GM12878 (cell line): Measurements from ENCODE around the gene TGFB1I1. TPM values are rescaled to one million over a fixed set of nuclear protein-coding genes. Genes with fewer than 3 reads are reported as not detected.
A peak's percentile ranks its signal among the peaks of the same experiment; 100 is the strongest.

Source experiments
- CREM ChIP-seq: IDR thresholded peaks from 2 replicates; pipeline ENCODE4 v1.6.1; 2014; ENCODE audit warnings: antibody characterized with exemption, low read depth
- ESRRA ChIP-seq: IDR thresholded peaks from 2 replicates; pipeline ENCODE4 v1.6.1; 2012; ENCODE audit warnings: mild to moderate bottlenecking, low read length, improper control_type of control experiment
- MXI1 ChIP-seq: fragments of 150-350 bp; IDR thresholded peaks from 2 replicates; pipeline ENCODE4 v1.6.1; 2011; ENCODE audit warnings: low read depth, mild to moderate bottlenecking, inconsistent platforms, low read length, improper control_type of control experiment
- NBN ChIP-seq: fragments of 450-650 bp; IDR thresholded peaks from 2 replicates; pipeline ENCODE4 v1.6.1; 2016
- NR2C1 ChIP-seq: fragments of 450-650 bp; IDR thresholded peaks from 2 replicates; pipeline ENCODE4 v1.6.1; 2017; ENCODE audit warnings: antibody characterized with exemption, mild to moderate bottlenecking, moderate library complexity
- ZNF384 ChIP-seq: IDR thresholded peaks from 2 replicates; pipeline ENCODE4 v1.6.1; 2012; ENCODE audit warnings: low read depth, mild to moderate bottlenecking, low read length, improper control_type of control experiment, borderline replicate concordance
- ZNF622 ChIP-seq: fragments of 450-650 bp; IDR thresholded peaks from 2 replicates; pipeline ENCODE4 v1.6.1; 2017; ENCODE audit warnings: mild to moderate bottlenecking, inconsistent platforms
- polyA plus RNA-seq, 11 experiments: library from polyadenylated mRNA; depleted of rRNA in 4 of 11; unstranded in 6 of 11; stranded (reverse) in 5 of 11; fragments of >200 nt; fragmentation: Nextera tagmentation in 4 of 11; fragmentation: Illumina TruSeq in 1 of 11; extraction: Ambion mirVana in 4 of 11; extraction: Trizol in 1 of 11; gene quantifications; 1 replicate in 1 of 11; 2 replicates in 10 of 11; pipeline versions ENCODE4 v1.2.1 to v1.2.3, GENCODE V29; 2011 to 2016; ENCODE audit warnings: inconsistent platforms in 2 of 11, missing spikeins in 2 of 11, low read depth in 1 of 11
- total RNA-seq, 4 experiments: library from RNA; depleted of rRNA in 3 of 4; stranded (reverse); fragments of >200 nt in 3 of 4; fragmentation: Illumina TruSeq in 1 of 4; extraction: Trizol in 1 of 4; gene quantifications; 2 replicates each; pipeline versions ENCODE4 v1.2.1 to v1.2.3, GENCODE V29; 2013 to 2021
- TF ChIP-seq, protein P1 (sequence below): IDR thresholded peaks from 2 replicates; pipeline ENCODE4 v1.6.1; 2012; ENCODE audit warnings: mild to moderate bottlenecking, low read depth, low read length
- TF ChIP-seq, protein P2 (sequence below): fragments of 450-650 bp; IDR thresholded peaks from 2 replicates; pipeline ENCODE4 v1.6.1; 2018; ENCODE audit warnings: mild to moderate bottlenecking, low read depth, moderate library complexity; ENCODE audit not compliant: partially characterized antibody
- TF ChIP-seq, protein P3 (sequence below): fragments of 450-650 bp; IDR thresholded peaks from 2 replicates; pipeline ENCODE4 v1.6.1; 2016; ENCODE audit warnings: mild to moderate bottlenecking
- TF ChIP-seq, protein P4 (sequence below): IDR thresholded peaks from 2 replicates; pipeline ENCODE4 v1.6.1; 2011; ENCODE audit warnings: low read depth, low read length, improper control_type of control experiment, borderline replicate concordance
- TF ChIP-seq, protein P5 (sequence below): IDR thresholded peaks from 2 replicates; pipeline ENCODE4 v1.6.1; 2011; ENCODE audit warnings: borderline replicate concordance, low read depth, mild to moderate bottlenecking, moderate library complexity, low read length; ENCODE audit not compliant: insufficient read depth, poor library complexity, severe bottlenecking

The TGFB1I1 gene
- total and polyA plus RNA-seq, 10 of the 15 experiments (the other 5 are each of a cell fraction or from before 2014, with no cell fraction given) = 0.13 to 2.3 (median 0.41) TPM; not detected in 2

DNA sequence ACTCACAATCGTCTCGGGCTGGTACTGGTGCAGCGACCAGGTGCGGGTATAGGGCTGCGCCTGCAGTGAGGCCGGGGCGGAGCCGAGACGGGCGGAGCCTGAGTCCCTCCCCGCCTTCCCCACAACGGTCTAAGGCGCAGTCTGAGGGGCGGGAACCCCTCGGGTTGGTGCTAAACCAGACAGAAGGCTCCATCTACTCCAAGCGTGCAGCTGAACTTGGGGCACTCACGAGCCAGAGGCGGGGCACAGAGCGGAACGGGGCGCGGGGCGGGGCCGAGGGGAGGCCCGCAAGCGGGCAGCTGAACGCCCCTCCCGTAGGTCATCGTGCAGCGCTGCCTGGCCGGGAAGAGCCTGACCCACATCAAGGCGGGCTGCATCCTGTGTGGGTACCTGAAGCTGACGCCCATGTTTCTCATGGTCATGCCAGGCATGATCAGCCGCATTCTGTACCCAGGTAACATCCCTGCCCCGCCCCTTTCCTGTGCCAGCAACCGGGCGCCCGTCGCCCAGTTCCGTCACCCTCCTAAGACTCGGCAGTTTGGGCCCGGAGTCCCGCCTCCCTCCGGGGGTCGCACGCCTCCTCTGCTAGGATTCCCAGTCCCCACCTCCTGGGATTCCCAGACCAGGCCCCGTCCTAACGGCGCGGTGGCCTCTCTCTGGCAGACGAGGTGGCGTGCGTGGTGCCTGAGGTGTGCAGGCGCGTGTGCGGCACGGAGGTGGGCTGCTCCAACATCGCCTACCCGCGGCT lies 15.9 kb downstream of the TGFB1I1 start (continued):
- TF ChIP-seq, protein P1, sequence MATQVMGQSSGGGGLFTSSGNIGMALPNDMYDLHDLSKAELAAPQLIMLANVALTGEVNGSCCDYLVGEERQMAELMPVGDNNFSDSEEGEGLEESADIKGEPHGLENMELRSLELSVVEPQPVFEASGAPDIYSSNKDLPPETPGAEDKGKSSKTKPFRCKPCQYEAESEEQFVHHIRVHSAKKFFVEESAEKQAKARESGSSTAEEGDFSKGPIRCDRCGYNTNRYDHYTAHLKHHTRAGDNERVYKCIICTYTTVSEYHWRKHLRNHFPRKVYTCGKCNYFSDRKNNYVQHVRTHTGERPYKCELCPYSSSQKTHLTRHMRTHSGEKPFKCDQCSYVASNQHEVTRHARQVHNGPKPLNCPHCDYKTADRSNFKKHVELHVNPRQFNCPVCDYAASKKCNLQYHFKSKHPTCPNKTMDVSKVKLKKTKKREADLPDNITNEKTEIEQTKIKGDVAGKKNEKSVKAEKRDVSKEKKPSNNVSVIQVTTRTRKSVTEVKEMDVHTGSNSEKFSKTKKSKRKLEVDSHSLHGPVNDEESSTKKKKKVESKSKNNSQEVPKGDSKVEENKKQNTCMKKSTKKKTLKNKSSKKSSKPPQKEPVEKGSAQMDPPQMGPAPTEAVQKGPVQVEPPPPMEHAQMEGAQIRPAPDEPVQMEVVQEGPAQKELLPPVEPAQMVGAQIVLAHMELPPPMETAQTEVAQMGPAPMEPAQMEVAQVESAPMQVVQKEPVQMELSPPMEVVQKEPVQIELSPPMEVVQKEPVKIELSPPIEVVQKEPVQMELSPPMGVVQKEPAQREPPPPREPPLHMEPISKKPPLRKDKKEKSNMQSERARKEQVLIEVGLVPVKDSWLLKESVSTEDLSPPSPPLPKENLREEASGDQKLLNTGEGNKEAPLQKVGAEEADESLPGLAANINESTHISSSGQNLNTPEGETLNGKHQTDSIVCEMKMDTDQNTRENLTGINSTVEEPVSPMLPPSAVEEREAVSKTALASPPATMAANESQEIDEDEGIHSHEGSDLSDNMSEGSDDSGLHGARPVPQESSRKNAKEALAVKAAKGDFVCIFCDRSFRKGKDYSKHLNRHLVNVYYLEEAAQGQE = no peak
- TF ChIP-seq, protein P2, sequence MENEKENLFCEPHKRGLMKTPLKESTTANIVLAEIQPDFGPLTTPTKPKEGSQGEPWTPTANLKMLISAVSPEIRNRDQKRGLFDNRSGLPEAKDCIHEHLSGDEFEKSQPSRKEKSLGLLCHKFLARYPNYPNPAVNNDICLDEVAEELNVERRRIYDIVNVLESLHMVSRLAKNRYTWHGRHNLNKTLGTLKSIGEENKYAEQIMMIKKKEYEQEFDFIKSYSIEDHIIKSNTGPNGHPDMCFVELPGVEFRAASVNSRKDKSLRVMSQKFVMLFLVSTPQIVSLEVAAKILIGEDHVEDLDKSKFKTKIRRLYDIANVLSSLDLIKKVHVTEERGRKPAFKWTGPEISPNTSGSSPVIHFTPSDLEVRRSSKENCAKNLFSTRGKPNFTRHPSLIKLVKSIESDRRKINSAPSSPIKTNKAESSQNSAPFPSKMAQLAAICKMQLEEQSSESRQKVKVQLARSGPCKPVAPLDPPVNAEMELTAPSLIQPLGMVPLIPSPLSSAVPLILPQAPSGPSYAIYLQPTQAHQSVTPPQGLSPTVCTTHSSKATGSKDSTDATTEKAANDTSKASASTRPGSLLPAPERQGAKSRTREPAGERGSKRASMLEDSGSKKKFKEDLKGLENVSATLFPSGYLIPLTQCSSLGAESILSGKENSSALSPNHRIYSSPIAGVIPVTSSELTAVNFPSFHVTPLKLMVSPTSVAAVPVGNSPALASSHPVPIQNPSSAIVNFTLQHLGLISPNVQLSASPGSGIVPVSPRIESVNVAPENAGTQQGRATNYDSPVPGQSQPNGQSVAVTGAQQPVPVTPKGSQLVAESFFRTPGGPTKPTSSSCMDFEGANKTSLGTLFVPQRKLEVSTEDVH = no peak
- TF ChIP-seq MXI1 (no peak), NR2C1 (no peak), NBN (no peak), ZNF384 (no peak), ZNF622 (no peak), ESRRA (no peak), CREM (no peak)
- TF ChIP-seq, protein P3, sequence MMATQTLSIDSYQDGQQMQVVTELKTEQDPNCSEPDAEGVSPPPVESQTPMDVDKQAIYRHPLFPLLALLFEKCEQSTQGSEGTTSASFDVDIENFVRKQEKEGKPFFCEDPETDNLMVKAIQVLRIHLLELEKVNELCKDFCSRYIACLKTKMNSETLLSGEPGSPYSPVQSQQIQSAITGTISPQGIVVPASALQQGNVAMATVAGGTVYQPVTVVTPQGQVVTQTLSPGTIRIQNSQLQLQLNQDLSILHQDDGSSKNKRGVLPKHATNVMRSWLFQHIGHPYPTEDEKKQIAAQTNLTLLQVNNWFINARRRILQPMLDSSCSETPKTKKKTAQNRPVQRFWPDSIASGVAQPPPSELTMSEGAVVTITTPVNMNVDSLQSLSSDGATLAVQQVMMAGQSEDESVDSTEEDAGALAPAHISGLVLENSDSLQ = no peak
- TF ChIP-seq, protein P4, sequence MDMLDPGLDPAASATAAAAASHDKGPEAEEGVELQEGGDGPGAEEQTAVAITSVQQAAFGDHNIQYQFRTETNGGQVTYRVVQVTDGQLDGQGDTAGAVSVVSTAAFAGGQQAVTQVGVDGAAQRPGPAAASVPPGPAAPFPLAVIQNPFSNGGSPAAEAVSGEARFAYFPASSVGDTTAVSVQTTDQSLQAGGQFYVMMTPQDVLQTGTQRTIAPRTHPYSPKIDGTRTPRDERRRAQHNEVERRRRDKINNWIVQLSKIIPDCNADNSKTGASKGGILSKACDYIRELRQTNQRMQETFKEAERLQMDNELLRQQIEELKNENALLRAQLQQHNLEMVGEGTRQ = no peak
- TF ChIP-seq, protein P5, sequence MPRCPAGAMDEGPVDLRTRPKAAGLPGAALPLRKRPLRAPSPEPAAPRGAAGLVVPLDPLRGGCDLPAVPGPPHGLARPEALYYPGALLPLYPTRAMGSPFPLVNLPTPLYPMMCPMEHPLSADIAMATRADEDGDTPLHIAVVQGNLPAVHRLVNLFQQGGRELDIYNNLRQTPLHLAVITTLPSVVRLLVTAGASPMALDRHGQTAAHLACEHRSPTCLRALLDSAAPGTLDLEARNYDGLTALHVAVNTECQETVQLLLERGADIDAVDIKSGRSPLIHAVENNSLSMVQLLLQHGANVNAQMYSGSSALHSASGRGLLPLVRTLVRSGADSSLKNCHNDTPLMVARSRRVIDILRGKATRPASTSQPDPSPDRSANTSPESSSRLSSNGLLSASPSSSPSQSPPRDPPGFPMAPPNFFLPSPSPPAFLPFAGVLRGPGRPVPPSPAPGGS = peak; percentile 22
